GM06990 (cell line): Measurements from ENCODE around the gene UPF3B.
"Not testable (repeated sequence)": the region's sequence is repeated elsewhere in the genome, so short reads cannot be mapped to it uniquely, and the experiment has no call there.

Experiments used
- DNase-seq: peaks from one replicate; pipeline ENCODE4 v3.0.0-alpha.2; 2011; ENCODE audit not compliant: insufficient read length; ENCODE audit errors: extremely low read depth
- H3K27me3 ChIP-seq: replicated peaks from 2 replicates; pipeline ENCODE4 v1.6.0; 2011; ENCODE audit warnings: low read length; ENCODE audit not compliant: control insufficient read depth, insufficient read depth
- H3K36me3 ChIP-seq: 2 replicates; pipeline ENCODE4 v1.5.1; 2011; ENCODE audit warnings: low read length; ENCODE audit not compliant: control insufficient read depth, insufficient read depth
- H3K4me3 ChIP-seq: replicated peaks from 2 replicates; pipeline ENCODE4 v1.5.1; 2011; ENCODE audit warnings: low read depth, mild to moderate bottlenecking, control low read depth, low read length
- CTCF ChIP-seq: IDR thresholded peaks from 2 replicates; pipeline ENCODE4 v1.5.1; 2011; ENCODE audit warnings: low read length, control low read depth, mild to moderate bottlenecking, inconsistent platforms; ENCODE audit not compliant: insufficient read depth, poor library complexity, severe bottlenecking

Gene UPF3B

GRCh38 chrX:119828446-119828845, 24.3 kb downstream of the UPF3B start:
- H3K36me3 ChIP-seq = no peaks in the 10 kb centered on the region; the same call in 1 of the 2 replicates
- no peak for DNase-seq
- TF ChIP-seq CTCF = no peak
- H3K4me3 ChIP-seq = no peak overlapping the region
- no peaks in the 10 kb centered on the region for H3K27me3 ChIP-seq

GRCh38 chrX:119826399-119826959, 26.3 kb downstream of the UPF3B start:
- DNase-seq = peak; percentile 9
- H3K36me3 ChIP-seq = no peaks in the 10 kb centered on the region
- no peak overlapping the region for H3K4me3 ChIP-seq
- no peak for TF ChIP-seq CTCF
- H3K27me3 ChIP-seq = no peaks in the 10 kb centered on the region

- not testable (repeated sequence) for H3K27me3 ChIP-seq, H3K36me3 ChIP-seq, DNase-seq, H3K4me3 ChIP-seq
These were observed 28.5 kb downstream of the UPF3B start for GRCh38 chrX:119824221-119824620.

GRCh38 chrX:119821703-119822102, 31.1 kb downstream of the UPF3B start:
- not testable (repeated sequence) for H3K4me3 ChIP-seq, H3K27me3 ChIP-seq, H3K36me3 ChIP-seq
- DNase-seq = peak; percentile 49

- DNase-seq = no peak
- Histone ChIP-seq H3K4me3 (no peak overlapping the region), H3K36me3 (no peaks in the 10 kb centered on the region), H3K27me3 (no peaks in the 10 kb centered on the region)
- TF ChIP-seq CTCF = no peak
These were observed 35.6 kb downstream of the UPF3B start for GRCh38 chrX:119817130-119817690.

- H3K36me3 ChIP-seq = no peaks in the 10 kb centered on the region
- DNase-seq = no peak
- H3K4me3 ChIP-seq = no peak overlapping the region
- no peaks in the 10 kb centered on the region for H3K27me3 ChIP-seq
- no peak for TF ChIP-seq CTCF
These were observed 36.5 kb downstream of the UPF3B start for GRCh38 chrX:119816300-119816699.

- DNase-seq = no peak
These were observed 43.5 kb downstream of the UPF3B start for GRCh38 chrX:119809185-119809666.

GRCh38 chrX:119808461-119808860, 44.3 kb downstream of the UPF3B start:
- not testable (repeated sequence) for DNase-seq, H3K36me3 ChIP-seq, H3K4me3 ChIP-seq, H3K27me3 ChIP-seq

More at GRCh38 chrX:119809185-119809666, 43.5 kb downstream of the UPF3B start:
- no peak for TF ChIP-seq CTCF
- Histone ChIP-seq H3K27me3 (no peaks in the 10 kb centered on the region), H3K4me3 (no peak overlapping the region), H3K36me3 (no peaks in the 10 kb centered on the region)
